GM13976 (cell line): Measurements from ENCODE around the gene SORCS3.

ENCODE experiments used
- DNase-seq: peaks from one replicate; pipeline ENCODE4 v3.0.0; 2012; ENCODE audit warnings: low spot score
- in situ Hi-C: fragments of 300-500 bp; cut with MboI; formaldehyde crosslinking; loops from one replicate; pipeline ENCODE4 v1.12.0; 2022; ENCODE audit warnings: low sequenced_read_pairs, mixed read lengths, inconsistent platforms; ENCODE audit not compliant: unreplicated experiment
- TF ChIP-seq, protein P1 (sequence below): IDR thresholded peaks from 2 replicates; pipeline ENCODE4 v1.5.1; 2012; ENCODE audit warnings: borderline replicate concordance, mild to moderate bottlenecking; ENCODE audit not compliant: insufficient read depth; ENCODE audit errors: extremely low read depth, missing control alignments, control extremely low read depth

SORCS3 gene

DNA sequence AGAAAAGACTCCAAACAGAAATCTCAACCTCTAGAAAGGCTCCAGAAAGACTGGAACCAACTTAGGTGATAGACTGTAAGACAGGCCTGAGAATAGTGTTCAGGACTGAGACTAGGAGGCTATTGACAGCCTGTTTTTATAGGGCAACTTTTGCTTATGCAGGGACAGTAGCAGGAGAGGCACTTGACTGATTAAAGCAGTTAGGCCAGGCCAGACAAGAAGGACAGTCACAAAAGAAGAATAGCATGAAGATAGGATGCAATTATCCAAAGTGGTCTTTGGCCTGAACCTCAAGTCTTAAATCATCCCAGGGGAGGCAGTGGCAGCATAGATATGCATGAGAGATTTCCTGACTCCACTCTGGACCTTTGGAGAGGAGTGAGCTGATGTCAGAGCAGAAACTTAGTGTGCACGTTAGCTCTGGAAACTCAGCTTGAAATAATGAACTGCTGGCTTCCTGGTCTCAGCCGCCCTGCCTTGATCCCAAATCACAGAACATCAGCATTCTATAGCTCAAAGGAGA is 290.6 kb downstream of the SORCS3 start:
- TF ChIP-seq, protein P1, sequence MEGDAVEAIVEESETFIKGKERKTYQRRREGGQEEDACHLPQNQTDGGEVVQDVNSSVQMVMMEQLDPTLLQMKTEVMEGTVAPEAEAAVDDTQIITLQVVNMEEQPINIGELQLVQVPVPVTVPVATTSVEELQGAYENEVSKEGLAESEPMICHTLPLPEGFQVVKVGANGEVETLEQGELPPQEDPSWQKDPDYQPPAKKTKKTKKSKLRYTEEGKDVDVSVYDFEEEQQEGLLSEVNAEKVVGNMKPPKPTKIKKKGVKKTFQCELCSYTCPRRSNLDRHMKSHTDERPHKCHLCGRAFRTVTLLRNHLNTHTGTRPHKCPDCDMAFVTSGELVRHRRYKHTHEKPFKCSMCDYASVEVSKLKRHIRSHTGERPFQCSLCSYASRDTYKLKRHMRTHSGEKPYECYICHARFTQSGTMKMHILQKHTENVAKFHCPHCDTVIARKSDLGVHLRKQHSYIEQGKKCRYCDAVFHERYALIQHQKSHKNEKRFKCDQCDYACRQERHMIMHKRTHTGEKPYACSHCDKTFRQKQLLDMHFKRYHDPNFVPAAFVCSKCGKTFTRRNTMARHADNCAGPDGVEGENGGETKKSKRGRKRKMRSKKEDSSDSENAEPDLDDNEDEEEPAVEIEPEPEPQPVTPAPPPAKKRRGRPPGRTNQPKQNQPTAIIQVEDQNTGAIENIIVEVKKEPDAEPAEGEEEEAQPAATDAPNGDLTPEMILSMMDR = no peak
- DNase-seq = no peak

DNA sequence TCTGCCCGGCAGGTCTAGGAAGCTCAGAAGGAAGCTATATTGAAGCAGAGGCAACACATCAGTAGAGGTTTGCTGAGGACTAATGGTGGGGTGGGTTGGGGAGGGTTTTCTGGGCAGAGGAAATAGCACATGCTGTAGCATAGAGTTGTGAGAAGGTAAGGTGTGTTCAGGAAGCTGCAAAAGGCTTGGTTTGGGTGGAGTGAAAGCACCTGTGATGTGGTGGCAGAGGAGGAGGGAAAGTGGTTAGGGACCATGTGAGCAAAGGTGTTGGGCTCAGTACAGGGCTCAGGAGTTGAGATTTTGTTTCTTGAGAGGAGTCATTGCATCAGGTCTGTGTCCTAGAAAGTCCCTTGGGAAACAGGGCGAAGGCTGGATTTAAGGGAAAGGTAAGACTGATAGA is 294.6 kb downstream of the SORCS3 start:
- in situ Hi-C loops = no loop called here
- no peak for DNase-seq
- TF ChIP-seq, protein P1 = no peak

More for the DNA sequence above, 290.6 kb downstream of the SORCS3 start:
- in situ Hi-C loops = no loop called here

DNA sequence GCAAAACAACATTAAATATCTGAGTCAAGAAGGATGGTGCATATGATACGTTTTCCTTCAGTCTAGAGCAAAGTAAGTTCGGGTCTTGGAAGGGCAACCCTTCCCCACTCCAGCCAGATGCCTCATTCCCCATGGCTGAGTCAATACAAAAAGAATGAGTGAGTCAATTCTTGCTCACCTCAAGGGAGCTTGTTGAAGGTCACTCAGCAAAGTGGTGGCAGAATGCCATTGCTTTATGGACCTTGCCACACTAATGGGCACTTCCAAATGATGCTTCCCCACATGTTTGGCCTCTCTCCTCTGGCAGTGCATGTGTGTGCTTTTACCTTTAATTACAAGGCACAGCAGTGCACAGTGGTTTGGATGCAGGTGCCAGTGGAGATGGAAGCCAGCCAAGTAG is 296.5 kb downstream of the SORCS3 start:
- in situ Hi-C loops = no loop called here
- DNase-seq = no peak
- TF ChIP-seq, protein P1 = no peak

DNA sequence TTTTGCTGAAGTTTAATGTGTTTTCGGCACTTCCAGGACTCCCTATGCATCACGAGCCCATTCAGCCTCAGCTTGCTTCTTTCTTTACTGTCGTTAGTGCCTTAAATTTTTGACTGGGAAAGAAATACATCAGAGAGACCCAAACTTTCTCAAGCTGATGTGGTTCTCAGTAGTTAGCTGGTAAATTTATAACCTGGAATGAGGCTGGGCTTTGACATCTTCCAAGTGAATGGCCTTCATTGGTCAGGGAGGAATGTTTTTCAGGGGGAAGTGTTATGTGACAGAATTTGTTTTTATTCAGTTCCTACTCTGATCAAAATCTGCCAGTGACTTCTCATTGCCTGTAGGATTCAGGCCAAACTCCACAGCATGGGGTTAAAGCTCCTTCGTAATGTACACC is 296.9 kb downstream of the SORCS3 start:
- in situ Hi-C loops = no loop called here
- no peak for DNase-seq
- TF ChIP-seq, protein P1 = no peak

DNA sequence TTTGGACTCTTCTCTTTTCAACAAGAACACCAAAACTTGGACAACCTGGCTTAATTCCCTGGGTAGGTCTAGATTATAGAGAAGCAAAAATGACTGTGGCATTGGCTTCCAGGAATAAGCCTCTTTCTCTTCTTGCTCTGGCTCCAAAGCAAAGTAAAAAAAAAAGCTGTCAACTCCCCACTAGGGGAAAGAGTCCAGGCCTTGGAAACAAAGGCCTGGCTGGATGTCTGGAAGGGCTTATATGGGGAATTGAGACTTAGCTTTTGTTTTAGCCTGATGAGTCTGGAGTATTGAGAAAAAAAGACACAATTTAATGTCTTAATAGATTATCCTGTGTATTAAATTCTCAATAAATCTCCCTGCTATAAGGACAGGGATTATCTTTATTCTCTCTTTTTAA is 300.6 kb downstream of the SORCS3 start:
- TF ChIP-seq, protein P1 = no peak
- no peak for DNase-seq
- in situ Hi-C loops = no loop called here

DNA sequence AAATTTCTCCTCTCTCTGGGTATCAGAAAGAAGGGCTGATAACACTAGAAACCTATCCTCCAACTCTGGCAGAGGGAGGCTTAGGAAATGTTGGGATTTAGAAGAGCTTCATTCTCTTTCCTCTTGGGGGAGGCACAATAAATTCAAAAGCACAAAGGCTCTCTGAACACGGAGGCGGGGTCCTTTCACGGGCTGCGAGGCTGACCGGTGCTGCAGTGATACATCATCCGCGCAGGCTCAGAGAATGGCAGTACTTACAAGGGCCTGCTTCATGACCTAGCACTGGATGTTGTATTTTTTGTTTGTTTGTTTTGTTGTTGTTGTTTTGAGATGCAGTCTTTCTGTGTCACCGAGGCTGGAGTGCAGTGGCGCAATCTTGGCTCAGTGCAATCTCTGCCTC is 306.2 kb downstream of the SORCS3 start:
- in situ Hi-C loops = no loop called here
- TF ChIP-seq, protein P1 = no peak
- no peak for DNase-seq
